B cell (primary cell): ENCODE data around the gene PRR14. TPM values are rescaled to one million over a fixed set of nuclear protein-coding genes. Genes with fewer than 3 reads are reported as not detected.

Source experiments
- ATAC-seq: fragments of 200-7000 bp; cut with Tn5 transposase; one replicate; pipeline ENCODE4 v1.10.0; 2021; ENCODE audit warnings: low read depth, mild to moderate bottlenecking, moderate number of reproducible peaks, moderate library complexity
- CTCF ChIA-PET: fragments of 350-600 bp; sonication (Branson Sonifier 250); formaldehyde crosslinking; loops from one replicate; lab custom pipeline; 2021; ENCODE audit warnings: antibody characterized with exemption, inconsistent platforms; lab: Charles Lee
- POLR2A ChIA-PET: fragments of 350-600 bp; sonication (Branson Sonifier 250); formaldehyde crosslinking; loops from one replicate; lab custom pipeline; 2021; ENCODE audit warnings: antibody characterized with exemption; lab: Charles Lee
- DNase-seq: peaks from one replicate; pipeline ENCODE4 v3.0.0; 2013
- H2AFZ ChIP-seq: 2 replicates; pipeline ENCODE4 v1.6.1; 2012; ENCODE audit warnings: mild to moderate bottlenecking, low read depth, low read length; ENCODE audit not compliant: insufficient read depth, poor library complexity, severe bottlenecking
- H3K27ac ChIP-seq, 2 donors: 1 replicate in 1 of 2; 2 replicates in 1 of 2; pipeline ENCODE4 v1.5.1; 2012 to 2013; ENCODE audit warnings: low read length in 2 of 2, mild to moderate bottlenecking in 2 of 2, moderate library complexity in 1 of 2
- H3K27me3 ChIP-seq, 4 experiments: fragments of 200-600 bp in 1 of 4; sonication (generic) in 1 of 4; replicated peaks in 1 of 4; 1 replicate in 2 of 4; 2 replicates in 2 of 4; pipeline versions ENCODE4 v1.6.1 to v1.7.0; 2013 to 2016; ENCODE audit warnings: low read length in 3 of 4, mild to moderate bottlenecking in 2 of 4, mixed read lengths in 1 of 4, moderate library complexity in 1 of 4; ENCODE audit not compliant: insufficient read depth in 4 of 4, control insufficient read depth in 3 of 4; ENCODE audit errors: control extremely low read depth in 1 of 4
- H3K36me3 ChIP-seq, 2 experiments: replicated peaks in 1 of 2; 1 replicate in 1 of 2; 2 replicates in 1 of 2; pipeline versions ENCODE4 v1.6.1 to v1.7.1; 2013; ENCODE audit warnings: low read length in 1 of 2; ENCODE audit not compliant: insufficient read depth in 2 of 2, control insufficient read depth in 1 of 2; ENCODE audit errors: control extremely low read depth in 1 of 2, extremely low read depth in 1 of 2
- H3K4me1 ChIP-seq, 2 donors: fragments of 200-600 bp in 1 of 2; sonication (generic) in 1 of 2; 1 replicate in 1 of 2; 2 replicates in 1 of 2; pipeline versions ENCODE4 v1.5.1 to v1.6.1; 2013 to 2017; ENCODE audit warnings: low read length in 2 of 2; ENCODE audit not compliant: control insufficient read depth in 2 of 2, insufficient read depth in 2 of 2
- H3K4me2 ChIP-seq: replicated peaks from 2 replicates; pipeline ENCODE3; 2012; ENCODE audit warnings: mild to moderate bottlenecking, low read depth, low read length; ENCODE audit not compliant: poor library complexity, severe bottlenecking
- H3K4me3 ChIP-seq, 5 experiments: fragments of 200-600 bp in 1 of 5; sonication (generic) in 1 of 5; 1 replicate in 3 of 5; 2 replicates in 2 of 5; pipeline versions ENCODE4 v1.5.1 to v1.7.0; 2011 to 2016; ENCODE audit warnings: low read length in 4 of 5, mild to moderate bottlenecking in 4 of 5, low read depth in 2 of 5, control low read depth in 1 of 5, moderate library complexity in 1 of 5; ENCODE audit not compliant: insufficient read depth in 1 of 5; ENCODE audit errors: control extremely low read depth in 1 of 5, extremely low read depth in 1 of 5
- H3K79me2 ChIP-seq: fragments of 200-600 bp; sonication (generic); one replicate; pipeline ENCODE4 v1.6.0; 2016; ENCODE audit warnings: low read length; ENCODE audit not compliant: control insufficient read depth, insufficient read depth
- H3K9ac ChIP-seq: fragments of 200-600 bp; sonication (generic); 2 replicates; pipeline ENCODE4 v1.6.1; 2017; ENCODE audit warnings: mild to moderate bottlenecking, low read length, moderate library complexity
- H3K9me3 ChIP-seq, 3 donors: one replicate each; pipeline versions ENCODE4 v1.6.1 to v1.7.1; 2013; ENCODE audit warnings: low read length in 2 of 3; ENCODE audit not compliant: control insufficient read depth in 2 of 3, insufficient read depth in 1 of 3; ENCODE audit errors: control extremely low read depth in 1 of 3
- H4K20me1 ChIP-seq: 2 replicates; pipeline ENCODE4 v1.6.0; 2012; ENCODE audit warnings: mild to moderate bottlenecking, low read length; ENCODE audit not compliant: insufficient read depth, control insufficient read depth, poor library complexity, severe bottlenecking
- H3K27ac Mint-ChIP-seq: one replicate; pipeline ENCODE4 v1.8.0; 2021; ENCODE audit warnings: mixed read lengths
- H3K27me3 Mint-ChIP-seq: one replicate; pipeline ENCODE4 v1.8.0; 2021; ENCODE audit warnings: mixed read lengths
- H3K4me1 Mint-ChIP-seq: one replicate; pipeline ENCODE4 v1.8.0; 2021; ENCODE audit warnings: mixed read lengths
- H3K4me3 Mint-ChIP-seq: one replicate; pipeline ENCODE4 v1.8.0; 2021; ENCODE audit warnings: mixed read lengths
- H3K9me3 Mint-ChIP-seq: one replicate; pipeline ENCODE4 v1.8.0; 2022; ENCODE audit warnings: mixed read lengths; ENCODE audit not compliant: insufficient read depth
- CTCF ChIP-seq: fragments of 200-600 bp; IDR thresholded peaks from one replicate; pipeline ENCODE4 v1.8.0; 2022; ENCODE audit warnings: antibody characterized with exemption, mild to moderate bottlenecking
- EZH2 ChIP-seq: IDR thresholded peaks from 2 replicates; pipeline ENCODE4 v1.6.1; 2012; ENCODE audit warnings: borderline replicate concordance, low read depth, mild to moderate bottlenecking, moderate library complexity, low read length; ENCODE audit not compliant: insufficient read depth, poor library complexity, severe bottlenecking
- WGBS: methylation state at CpG from one replicate; pipeline ENCODE4 v1.1.5; 2013; ENCODE audit warnings: missing lambda C conversion rate; ENCODE audit not compliant: insufficient coverage; 5-methylcytosine and 5-hydroxymethylcytosine counted together
- intact Hi-C: fragments of 100-400 bp; cut with micrococcal nuclease; formaldehyde crosslinking; loops from one replicate; pipeline ENCODE4 v1.10.0; 2022
- polyA plus RNA-seq: library from polyadenylated mRNA; depleted of rRNA; stranded (reverse); fragments of >200 nt; gene quantifications from 2 replicates; pipeline ENCODE4 v1.2.3, GENCODE V29; 2012
- total RNA-seq, 2 donors: library from RNA; stranded (reverse); fragments of 120-200 nt in 1 of 2; gene quantifications; 1 replicate in 1 of 2; 2 replicates in 1 of 2; pipeline versions ENCODE4 v1.2.3 to v1.2.4, GENCODE V29; 2013 to 2022

The PRR14 gene
- total and polyA plus RNA-seq, 2 donors (not counting 1 experiment from before 2014, with no cell fraction given): 62.4 to 95.8 TPM

- Histone ChIP-seq H3K27me3 (no peaks in the 10 kb centered on the region), H3K27ac (no peak overlapping the region), H3K4me3 (no peak overlapping the region), H3K9me3 (peaks cover 0 to 3% (median 0%) of the 10 kb centered on the region in 3 donors), H3K36me3 (no peaks in the 10 kb centered on the region), H3K9ac (no peak overlapping the region), H3K4me1 (no peaks in the 10 kb centered on the region), H2AFZ (no peak overlapping the region), H3K79me2 (no peaks in the 10 kb centered on the region), H3K4me2 (no peak overlapping the region), H4K20me1 (no peaks in the 10 kb centered on the region)
- 90% methylated on average over 3 of the region's 5 CpGs for WGBS
- ATAC-seq (no peak), DNase-seq (no peak)
- no peaks in the 10 kb centered on the region for H3K9me3 Mint-ChIP-seq
- ChIA-PET POLR2A (interaction anchor here (0.5 kb wide), 1 partner anchor 19 kb away, joined by 3 read pairs; no protein-coding TSS in a partner anchor), CTCF (no interaction called here)
- intact Hi-C loops: no loop called here
- no peak for TF ChIP-seq EZH2
- no peak for TF ChIP-seq CTCF
- H3K4me1 Mint-ChIP-seq: no peaks in the 10 kb centered on the region
- peaks cover 21% of the 10 kb centered on the region for H3K27me3 Mint-ChIP-seq
- H3K27ac Mint-ChIP-seq: no peak overlapping the region
- no peak overlapping the region for H3K4me3 Mint-ChIP-seq
These were observed 29.0 kb upstream of the PRR14 start for GRCh38 chr16:30621765-30622164.

- no peaks in the 10 kb centered on the region for H3K36me3 ChIP-seq
- H3K9ac ChIP-seq: no peak overlapping the region
- H3K9me3 Mint-ChIP-seq: no peaks in the 10 kb centered on the region
- POLR2A ChIA-PET: interaction anchor here (0.5 kb wide), 1 partner anchor 20 kb away, joined by 3 read pairs; no protein-coding TSS in a partner anchor
- H3K79me2 ChIP-seq: no peaks in the 10 kb centered on the region
- no peaks in the 10 kb centered on the region for H3K4me1 Mint-ChIP-seq
- no peaks in the 10 kb centered on the region for H3K4me1 ChIP-seq
- no peak overlapping the region for H2AFZ ChIP-seq
- CTCF ChIA-PET: interaction anchor here (1.0 kb wide), 1 partner anchor 9 kb away, joined by 3 read pairs; no protein-coding TSS in a partner anchor
- intact Hi-C loops: no loop called here
- H3K27ac ChIP-seq: no peak overlapping the region
- WGBS: 63% methylated on average over 9 of the region's 10 CpGs
- H3K4me2 ChIP-seq: no peak overlapping the region
- H3K27ac Mint-ChIP-seq: no peak overlapping the region
- peaks cover 18% of the 10 kb centered on the region for H3K27me3 Mint-ChIP-seq
- H3K9me3 ChIP-seq: peaks cover 0 to 3% (median 0%) of the 10 kb centered on the region in 3 donors
- H3K27me3 ChIP-seq: no peaks in the 10 kb centered on the region
- ATAC-seq (no peak), DNase-seq (no peak)
- no peaks in the 10 kb centered on the region for H4K20me1 ChIP-seq
- H3K4me3 ChIP-seq: no peak overlapping the region
- TF ChIP-seq CTCF (no peak), EZH2 (no peak)
- H3K4me3 Mint-ChIP-seq: no peak overlapping the region
These were observed 28.2 kb upstream of the PRR14 start for GRCh38 chr16:30622455-30623032.
